Skin of body (tissue), 2 donors: Measurements from ENCODE around the gene YIPF4. TPM values are rescaled to one million over a fixed set of nuclear protein-coding genes. Genes with fewer than 3 reads are reported as not detected.
"Not testable (repeated sequence)": the region's sequence is repeated elsewhere in the genome, so short reads cannot be mapped to it uniquely, and the experiment has no call there.

ENCODE experiments used
- DNase-seq: peaks from one replicate; lab custom pipeline; 2025; lab: John Stamatoyannopoulos, UW
- total RNA-seq: library from RNA; depleted of rRNA; stranded (reverse); fragments of >200 nt; gene quantifications from one replicate; pipeline ENCODE4 v1.2.3, GENCODE V29; 2014

YIPF4 gene
- 22.1 TPM for total RNA-seq

GRCh38 chr2:32277674-32278477, at the start of gene YIPF4:
YIPF4 (plus strand) TSS chr2:32277904; CDS start chr2:32278156, 252 bp downstream.
- DNase-seq, result peak; percentile 97

DNA sequence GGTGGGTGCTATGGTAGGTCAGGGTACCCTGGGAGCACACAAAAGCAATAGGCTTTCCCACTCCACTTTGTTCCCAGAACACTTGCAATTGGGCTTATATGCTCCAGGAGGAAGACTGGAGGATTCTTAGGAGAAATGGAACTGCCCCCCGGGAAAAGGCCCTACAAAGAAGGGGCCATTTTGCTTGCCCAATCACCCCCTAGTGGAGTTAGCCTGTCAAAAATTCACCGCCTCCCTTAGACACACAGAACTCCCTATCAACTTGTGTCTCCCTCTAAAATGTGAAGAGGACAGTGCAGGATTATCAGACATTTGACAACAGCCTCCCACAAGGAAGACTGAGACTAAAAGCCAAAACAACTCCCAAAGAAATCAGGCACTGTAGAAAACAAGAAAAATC, 49.5 kb upstream of the YIPF4 start:
- DNase-seq, result no peak

DNA sequence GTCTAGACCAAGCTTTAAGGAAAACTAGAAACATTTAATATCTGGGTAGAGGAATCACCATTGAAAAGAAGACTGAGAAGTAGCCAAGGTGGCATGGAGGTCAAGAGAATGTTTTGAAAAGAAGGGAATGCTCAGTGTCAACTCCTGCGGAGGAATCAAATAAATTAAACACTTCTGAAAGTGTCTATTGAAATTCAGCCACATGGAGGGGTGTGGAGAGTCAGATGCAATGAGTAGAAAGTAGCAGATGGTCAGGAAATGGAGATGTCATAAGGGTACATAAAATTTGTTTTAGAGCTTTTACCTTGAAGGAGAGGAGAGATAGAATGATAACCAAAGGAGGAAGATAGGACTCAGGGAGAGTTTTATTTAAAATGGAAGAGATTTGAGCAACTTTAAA, 48.1 kb upstream of the YIPF4 start:
- DNase-seq, result no peak

GRCh38 chr2:32231959-32232358, 45.7 kb upstream of the YIPF4 start:
- DNase-seq, result no peak

DNA sequence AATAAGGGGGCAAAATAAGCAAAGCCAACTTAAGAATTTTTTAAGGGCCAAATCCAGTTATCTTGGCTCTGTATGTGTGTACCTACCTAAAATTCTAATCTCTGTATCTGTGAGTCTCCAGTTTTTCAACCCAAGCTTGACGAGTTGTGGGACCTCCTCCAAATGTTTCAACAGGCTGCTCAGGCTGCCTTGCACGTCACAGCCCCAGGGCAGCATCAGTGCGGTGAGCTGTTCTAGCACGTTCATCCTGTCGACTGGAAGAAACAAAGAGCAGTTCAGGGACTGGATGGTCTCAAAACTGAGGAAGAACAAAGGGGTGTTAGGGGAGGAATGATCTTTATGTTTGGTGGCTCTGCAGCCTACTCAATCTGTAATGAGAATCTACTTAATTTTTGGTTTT, 42.4 kb upstream of the YIPF4 start:
- peak; percentile 26 for DNase-seq

GRCh38 chr2:32237488-32237887, 40.2 kb upstream of the YIPF4 start:
- DNase-seq, result no peak

DNA sequence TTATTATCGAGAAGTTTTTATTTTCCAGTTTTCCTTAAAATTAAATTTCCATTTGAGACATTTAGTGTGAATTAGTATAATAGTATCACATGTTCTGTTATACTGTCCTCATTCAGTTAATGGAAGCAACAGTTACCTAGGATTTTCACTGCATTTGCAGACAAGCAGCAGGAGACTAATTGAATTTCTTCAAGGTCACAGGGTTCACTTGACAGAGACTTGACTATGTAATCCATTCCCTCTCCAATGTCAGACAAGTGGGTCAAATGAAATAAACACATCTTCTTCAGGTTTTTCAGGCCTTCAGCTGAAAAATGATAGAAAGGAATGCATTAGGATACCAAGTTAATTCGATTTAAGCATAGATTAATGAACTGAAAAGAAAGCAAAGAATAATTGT, 39.7 kb upstream of the YIPF4 start:
- DNase-seq, result no peak

DNA sequence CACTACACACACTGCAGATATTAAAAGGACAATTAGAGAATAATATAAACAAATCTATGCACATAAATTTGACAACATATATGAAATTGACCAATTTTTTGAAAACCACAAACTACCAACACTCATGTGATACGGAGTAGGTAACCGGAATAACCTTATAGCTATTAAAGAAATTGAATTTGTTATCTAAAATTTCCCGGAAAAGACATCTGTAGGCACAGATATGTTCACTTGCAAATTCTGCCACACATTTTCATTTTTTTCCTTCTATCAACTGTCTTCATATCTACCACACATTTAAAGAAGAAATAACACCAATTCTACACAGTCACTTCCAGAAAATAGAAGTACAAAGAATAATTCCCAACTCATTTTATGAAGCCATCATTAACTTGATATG, 35.4 kb upstream of the YIPF4 start:
- DNase-seq, result no peak

DNA sequence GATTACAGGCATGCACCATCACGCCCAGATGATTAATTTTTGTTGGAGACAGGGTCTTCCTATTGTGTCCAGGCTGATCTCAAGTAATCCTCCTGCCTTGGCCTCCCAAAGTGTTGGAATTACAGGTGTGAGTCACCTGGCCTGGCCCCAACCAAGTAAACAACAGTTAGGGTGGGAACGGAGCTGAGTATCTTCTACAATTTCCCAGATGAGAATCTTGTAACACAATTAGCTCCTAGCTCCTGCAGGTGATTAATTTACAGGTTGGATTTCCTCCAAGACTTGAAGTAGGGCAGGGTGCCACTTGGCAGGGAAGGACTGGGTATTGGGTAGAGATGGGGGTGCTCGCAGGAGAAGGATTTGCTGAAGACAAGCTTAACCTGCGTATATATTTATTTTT, 30.8 kb upstream of the YIPF4 start:
- no peak for DNase-seq

- no peak for DNase-seq
These were observed 29.4 kb upstream of the YIPF4 start for GRCh38 chr2:32248299-32248698.

DNA sequence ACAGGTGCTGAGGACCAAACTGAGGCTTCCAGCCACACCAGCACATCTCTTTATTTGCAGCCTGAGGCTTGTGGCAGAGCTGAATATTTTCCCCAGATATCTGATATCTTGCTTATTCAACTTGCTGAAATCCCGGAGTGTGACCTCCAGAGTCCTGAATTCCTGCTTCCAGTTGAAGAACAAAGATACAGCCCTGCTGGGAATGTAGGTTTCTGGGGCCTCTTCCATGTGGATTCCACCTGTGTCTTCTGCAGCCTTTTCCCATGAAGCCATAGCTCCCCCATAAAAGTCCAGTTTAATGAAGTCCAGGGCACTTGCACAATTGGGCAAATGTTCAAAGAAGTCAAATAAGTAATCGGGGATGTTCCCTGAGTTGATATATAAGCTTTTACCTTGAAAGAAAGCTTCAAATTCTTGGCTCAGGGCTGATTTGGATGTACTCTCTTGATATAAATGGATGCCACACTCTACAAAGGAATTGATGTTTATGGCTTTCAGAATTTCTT, 27.9 kb upstream of the YIPF4 start:
- DNase-seq, result no peak

DNA sequence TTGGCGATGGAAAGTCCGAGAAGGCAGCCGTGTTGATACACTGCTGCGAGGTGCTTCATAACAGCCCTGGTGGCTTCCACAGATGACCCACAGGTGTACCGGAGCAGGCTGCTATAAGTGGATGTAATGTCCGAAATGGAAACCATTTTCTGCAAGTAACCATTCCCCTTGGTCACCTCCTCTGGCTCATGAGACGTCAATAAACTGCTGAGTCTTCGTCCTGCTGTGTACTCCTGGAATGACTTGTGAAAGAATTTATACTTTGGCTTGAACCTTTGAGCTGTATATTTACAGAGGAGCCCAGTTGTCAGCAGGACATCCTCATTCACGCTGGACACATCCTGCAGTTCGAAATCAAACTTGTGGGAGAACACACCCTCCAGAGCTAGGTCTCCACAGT, 27.4 kb upstream of the YIPF4 start:
- no peak for DNase-seq

GRCh38 chr2:32258242-32258641, 19.5 kb upstream of the YIPF4 start:
- no peak for DNase-seq

GRCh38 chr2:32260376-32260775, 17.3 kb upstream of the YIPF4 start:
- no peak for DNase-seq

GRCh38 chr2:32262105-32262504, 15.6 kb upstream of the YIPF4 start:
- no peak for DNase-seq

DNA sequence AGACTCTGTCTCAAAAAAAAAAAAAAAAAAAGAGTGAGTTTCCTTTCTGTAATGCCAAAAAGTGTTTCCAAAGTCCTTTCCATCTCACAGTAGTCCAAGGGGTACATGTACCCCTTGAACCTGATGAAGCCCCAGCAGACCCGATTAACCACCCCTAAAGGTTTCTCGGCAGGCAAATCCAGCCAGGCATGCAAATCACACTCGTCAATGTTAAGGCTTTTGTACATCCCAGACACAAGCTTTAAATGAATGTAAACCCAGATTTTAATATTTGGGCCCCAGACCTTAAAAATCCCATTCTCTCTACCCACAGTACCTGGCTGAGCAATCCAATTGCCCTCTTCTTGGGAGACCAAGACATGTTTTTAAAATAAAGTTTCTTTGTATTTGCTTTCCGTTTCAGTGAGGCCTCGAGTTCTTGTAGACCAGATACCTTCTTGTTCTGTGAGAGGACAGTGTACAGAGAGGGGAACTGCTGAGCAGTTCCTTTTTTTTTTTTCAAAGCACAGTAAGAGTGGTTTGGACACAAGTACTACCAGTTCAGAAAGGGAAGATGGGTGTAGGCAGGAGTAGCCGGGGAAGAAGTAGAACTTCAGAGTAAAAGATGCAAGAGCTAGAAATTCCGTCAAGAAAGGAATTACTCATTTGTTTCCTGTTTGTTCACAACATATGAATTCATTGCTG, 13.1 kb upstream of the YIPF4 start, which contains the start of gene NLRC4:
Gene NLRC4 (minus strand): TSS at position 465 of the 684 bp plus-strand sequence. CDS start 8,111 bp downstream, outside the sequence.
- no peak for DNase-seq

DNA sequence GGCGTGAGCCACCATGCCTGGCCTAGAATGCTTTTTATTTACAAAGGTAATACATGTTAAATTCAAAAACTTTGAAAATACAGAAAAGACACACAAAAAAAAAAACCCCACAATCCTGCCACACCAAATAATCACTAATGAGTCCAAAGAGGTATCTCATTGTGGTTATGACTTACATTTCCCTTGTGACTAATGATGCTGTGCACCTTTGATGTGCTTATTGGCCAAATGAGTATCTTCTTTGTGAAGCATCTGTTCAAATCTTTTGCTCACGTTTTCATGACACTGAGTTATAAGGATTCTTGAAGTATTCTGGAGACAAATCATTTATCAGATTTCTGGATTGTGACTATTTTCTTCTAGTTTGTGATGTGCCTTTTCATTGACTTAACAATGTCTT, 6.6 kb upstream of the YIPF4 start:
- DNase-seq, result no peak

DNA sequence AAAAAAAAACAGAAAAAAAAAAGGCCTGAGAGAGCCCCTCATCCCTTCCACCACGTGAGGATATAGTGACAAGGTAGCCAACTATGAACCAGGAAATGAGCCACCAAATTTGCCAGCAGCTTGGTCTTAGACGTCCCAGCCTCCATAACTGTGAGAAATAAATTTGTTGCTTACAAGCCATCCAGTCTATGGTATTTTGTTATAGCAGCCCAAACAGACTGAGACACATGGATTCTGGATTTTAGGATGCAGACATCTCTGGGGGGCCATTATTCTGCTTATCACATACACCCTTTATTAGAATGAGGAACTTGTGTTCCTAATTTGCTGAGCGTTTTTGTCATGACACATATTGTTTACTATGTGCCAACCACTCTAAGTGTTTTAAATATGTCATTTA, 5.4 kb upstream of the YIPF4 start:
- no peak for DNase-seq

DNA sequence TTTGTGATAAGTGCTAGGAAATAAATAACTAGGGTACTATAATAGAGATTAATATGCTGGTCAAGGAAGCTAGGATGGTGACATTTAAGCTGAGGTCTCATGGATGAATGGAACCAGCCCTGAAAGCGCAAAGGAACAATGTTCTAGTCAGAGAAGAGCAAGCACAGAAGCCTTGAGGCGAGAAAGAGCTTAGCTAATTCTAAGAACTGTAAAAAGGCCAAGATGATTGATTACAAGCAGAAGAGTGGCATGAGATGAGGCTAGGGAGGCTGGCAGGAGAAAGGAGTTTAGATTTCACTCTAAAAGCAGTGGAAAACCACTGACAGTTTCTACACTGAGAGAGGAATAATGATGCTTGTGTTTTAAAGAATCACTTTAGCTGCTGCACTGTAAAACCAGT, 3.4 kb upstream of the YIPF4 start:
- DNase-seq, result peak; percentile 46

DNA sequence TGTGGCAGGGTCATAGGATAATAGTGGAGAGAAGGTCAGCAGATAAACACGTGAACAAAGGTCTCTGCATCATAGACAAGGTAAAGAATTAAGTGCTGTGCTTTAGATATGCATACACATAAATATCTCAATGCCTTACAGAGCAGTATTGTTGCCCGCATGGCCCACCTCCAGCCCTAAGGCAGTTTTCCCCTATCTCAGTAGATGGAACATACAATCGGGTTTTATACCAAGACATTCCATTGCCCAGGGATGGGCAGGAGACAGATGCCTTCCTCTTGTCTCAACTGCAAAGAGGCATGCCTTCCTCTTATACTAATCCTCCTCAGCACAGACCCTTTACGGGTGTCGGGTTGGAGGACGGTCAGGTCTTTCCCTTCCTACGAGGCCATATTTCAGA, 1.9 kb upstream of the YIPF4 start:
- not testable (repeated sequence) for DNase-seq

GRCh38 chr2:32277363-32277673, 386 bp upstream of the YIPF4 start:
- no peak for DNase-seq

DNA sequence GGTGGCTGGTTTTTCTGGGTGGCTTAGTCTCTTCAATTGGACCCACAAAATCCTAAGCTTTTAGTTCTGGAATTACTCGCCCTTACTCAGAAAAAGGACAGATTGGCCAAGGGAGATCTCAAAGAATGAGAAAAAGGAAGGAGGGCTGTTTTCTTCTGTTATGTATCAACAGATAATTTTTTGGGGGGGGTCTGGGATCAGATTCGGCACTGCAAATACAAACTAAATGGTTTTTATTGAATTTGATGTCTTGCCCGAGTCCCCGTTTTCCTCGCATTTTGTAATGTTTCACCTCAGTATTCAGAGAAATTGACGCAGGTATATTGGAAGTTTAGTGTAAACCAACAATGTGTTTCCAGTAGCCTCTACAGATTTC, 762 bp downstream of the YIPF4 start:
- DNase-seq, result no peak

DNA sequence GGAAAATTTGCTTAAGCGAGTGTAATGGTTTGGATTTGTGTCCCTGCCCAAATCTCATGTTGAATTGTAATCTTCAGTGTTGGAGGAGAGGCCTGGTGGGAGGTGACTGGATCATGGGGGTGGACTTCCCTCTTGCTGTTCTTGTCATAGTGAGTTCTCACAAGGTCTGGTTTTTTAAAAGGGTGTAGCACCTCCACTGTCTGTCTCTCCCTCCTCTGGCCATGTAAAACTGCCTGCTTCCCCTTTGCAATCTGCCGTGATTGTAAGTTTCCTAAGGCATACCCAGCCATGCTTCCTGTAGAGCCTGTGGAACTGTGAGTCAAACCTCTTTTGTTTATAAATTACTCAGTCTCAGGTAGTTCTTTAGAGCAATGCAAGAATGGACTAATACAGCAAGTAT, 6.6 kb downstream of the YIPF4 start:
- no peak for DNase-seq
